Endothelial cell of umbilical vein (primary cell): ENCODE measurements around the gene SLC6A9. TPM values are rescaled to one million over a fixed set of nuclear protein-coding genes. Genes with fewer than 3 reads are reported as not detected.

Source experiments
- BruUV-seq: library from RNA; stranded (reverse); fragments of 400-500 nt; replicated peaks from 2 replicates; lab custom pipeline; 2021; lab: Mats Ljungman, UMichigan
- CTCF ChIA-PET: fragments of 300-600, 350-600 bp; sonication (Branson Sonifier 250); formaldehyde crosslinking; loops from one replicate; lab custom pipeline; 2021; ENCODE audit warnings: antibody characterized with exemption, inconsistent platforms; lab: Charles Lee
- POLR2A ChIA-PET: fragments of 300-600, 350-600 bp; sonication (Branson Sonifier 250); formaldehyde crosslinking; loops from one replicate; lab custom pipeline; 2021; ENCODE audit warnings: antibody characterized with exemption, inconsistent platforms; lab: Charles Lee
- DNase-seq: peaks from one replicate; pipeline ENCODE4 v3.0.0-alpha.2; 2011; ENCODE audit warnings: low read depth, low spot score
- FAIRE-seq: peaks from 2 replicates; lab custom pipeline; 2011; peaks lifted over from hg19 to GRCh38; lab: Jason Lieb, UNC
- H2AFZ ChIP-seq: 2 replicates; pipeline ENCODE4 v1.6.0; 2012; ENCODE audit warnings: low read depth, low read length, control low read depth, inconsistent platforms
- H3K27ac ChIP-seq: 2 replicates; pipeline ENCODE4 v1.5.1; 2011; ENCODE audit warnings: low read depth, mild to moderate bottlenecking, control low read depth, low read length, moderate library complexity; ENCODE audit not compliant: insufficient read depth
- H3K27me3 ChIP-seq, 2 experiments: 2 replicates each; pipeline versions ENCODE4 v1.6.0 to v1.6.1; 2011; ENCODE audit warnings: low read length in 2 of 2, mixed read lengths in 1 of 2; ENCODE audit not compliant: control insufficient read depth in 2 of 2, insufficient read depth in 2 of 2
- H3K36me3 ChIP-seq, 2 experiments: 2 replicates in 1 of 2; 3 replicates in 1 of 2; pipeline ENCODE4 v1.5.1; 2011; ENCODE audit warnings: low read length in 2 of 2, mild to moderate bottlenecking in 1 of 2, moderate library complexity in 1 of 2; ENCODE audit not compliant: control insufficient read depth in 2 of 2, insufficient read depth in 2 of 2; ENCODE audit errors: extremely low read depth in 1 of 2
- H3K4me1 ChIP-seq: 3 replicates; pipeline ENCODE4 v1.5.1; 2011; ENCODE audit warnings: mild to moderate bottlenecking, low read length; ENCODE audit not compliant: control insufficient read depth, insufficient read depth; ENCODE audit errors: extremely low read depth
- H3K4me2 ChIP-seq: 2 replicates; pipeline ENCODE4 v1.6.1; 2011; ENCODE audit warnings: low read length, control low read depth, mixed read lengths; ENCODE audit not compliant: insufficient read depth
- H3K4me3 ChIP-seq, 3 experiments: fragments of 200-600 bp in 1 of 3; sonication (generic), shearing (Covaris generic) in 1 of 3; replicated peaks in 1 of 3; 2 replicates each; pipeline ENCODE4 v1.5.1; 2011 to 2016; ENCODE audit warnings: control low read depth in 3 of 3, low read length in 3 of 3, mild to moderate bottlenecking in 2 of 3, inconsistent platforms in 1 of 3, low read depth in 1 of 3, moderate library complexity in 1 of 3; ENCODE audit not compliant: insufficient read depth in 1 of 3
- H3K79me2 ChIP-seq: 2 replicates; pipeline ENCODE4 v1.6.0; 2012; ENCODE audit warnings: low read length, inconsistent platforms; ENCODE audit not compliant: control insufficient read depth, insufficient read depth
- H3K9ac ChIP-seq: replicated peaks from 2 replicates; pipeline ENCODE3; 2011; ENCODE audit warnings: low read length, control low read depth; ENCODE audit not compliant: insufficient read depth; ENCODE audit errors: extremely low read depth
- H3K9me1 ChIP-seq: replicated peaks from 3 replicates; pipeline ENCODE4 v1.6.0; 2011; ENCODE audit warnings: mild to moderate bottlenecking, low read length; ENCODE audit not compliant: control insufficient read depth, insufficient read depth; ENCODE audit errors: extremely low read depth
- H3K9me3 ChIP-seq: replicated peaks from 2 replicates; pipeline ENCODE4 v1.5.1; 2012; ENCODE audit warnings: low read length, inconsistent platforms; ENCODE audit not compliant: control insufficient read depth, insufficient read depth
- H4K20me1 ChIP-seq: replicated peaks from 2 replicates; pipeline ENCODE3; 2011; ENCODE audit warnings: mild to moderate bottlenecking, low read length; ENCODE audit not compliant: control insufficient read depth, insufficient read depth; ENCODE audit errors: extremely low read depth
- CTCF ChIP-seq, 2 donors: IDR thresholded peaks; 1 replicate in 1 of 2; 2 replicates in 1 of 2; pipeline ENCODE4 v1.5.1; 2011; ENCODE audit warnings: low read length in 2 of 2, mild to moderate bottlenecking in 2 of 2, moderate library complexity in 2 of 2, control low read depth in 1 of 2, inconsistent platforms in 1 of 2, low read depth in 1 of 2; ENCODE audit not compliant: insufficient read depth in 1 of 2; ENCODE audit errors: extremely low read depth in 1 of 2
- EZH2 ChIP-seq: IDR thresholded peaks from 2 replicates; pipeline ENCODE4 v1.6.1; 2012; ENCODE audit warnings: borderline replicate concordance, low read depth, mild to moderate bottlenecking, moderate library complexity, low read length, inconsistent platforms; ENCODE audit not compliant: severe bottlenecking
- FOS ChIP-seq: IDR thresholded peaks from 2 replicates; pipeline ENCODE4 v1.6.1; 2011; ENCODE audit warnings: mild to moderate bottlenecking, low read length, moderate library complexity, borderline replicate concordance; ENCODE audit not compliant: insufficient read depth
- GATA2 ChIP-seq: IDR thresholded peaks from 2 replicates; pipeline ENCODE4 v1.7.0; 2011; ENCODE audit warnings: low read depth, mild to moderate bottlenecking, moderate library complexity, mixed read lengths, low read length; ENCODE audit not compliant: insufficient read length, insufficient read depth
- JUN ChIP-seq: IDR thresholded peaks from 2 replicates; pipeline ENCODE4 v1.6.1; 2011; ENCODE audit warnings: borderline replicate concordance, low read depth; ENCODE audit not compliant: insufficient read length, insufficient read depth
- MYC ChIP-seq: IDR thresholded peaks from one replicate; pipeline ENCODE4 v1.6.1; 2011; ENCODE audit warnings: mild to moderate bottlenecking, low read depth, low read length
- POLR2A ChIP-seq: IDR thresholded peaks from 2 replicates; pipeline ENCODE4 v1.6.1; 2012; ENCODE audit warnings: low read depth, mild to moderate bottlenecking, control low read depth, low read length
- POLR2AphosphoS5 ChIP-seq: IDR thresholded peaks from 2 replicates; pipeline ENCODE4 v1.6.1; 2012; ENCODE audit warnings: low read depth, mild to moderate bottlenecking, control low read depth, low read length, moderate library complexity; ENCODE audit not compliant: insufficient read depth
- dilution Hi-C: fragments of 300-500 bp; cut with MboI; formaldehyde crosslinking; loops from one replicate; pipeline ENCODE4 v1.15.0; 2019; ENCODE audit warnings: low sequenced_read_pairs; ENCODE audit not compliant: extremely low pct_ligation_motif_present
- intact Hi-C: fragments of 100-400 bp; cut with micrococcal nuclease; formaldehyde crosslinking; loops from one replicate; pipeline ENCODE4 v1.10.0; 2022
- polyA plus RNA-seq, 4 experiments: library from polyadenylated mRNA; depleted of rRNA in 3 of 4; stranded (reverse) in 3 of 4; unstranded in 1 of 4; fragments of >200 nt; gene quantifications; 2 replicates each; pipeline versions ENCODE4 v1.2.1 to v1.2.3, GENCODE V29; 2011 to 2012; ENCODE audit warnings: missing spikeins in 1 of 4
- total RNA-seq: library from RNA; stranded (reverse); gene quantifications from 2 replicates; pipeline ENCODE4 v1.2.3, GENCODE V29; 2021
- TF ChIP-seq, protein P1 (sequence below): IDR thresholded peaks from 2 replicates; pipeline ENCODE4 v1.6.1; 2011; ENCODE audit not compliant: insufficient read depth, insufficient read length

The SLC6A9 gene
- total and polyA plus RNA-seq, 2 donors (not counting 3 experiments of a cell fraction or from before 2014, with no cell fraction given) = 0.80 to 1.5 TPM

DNA sequence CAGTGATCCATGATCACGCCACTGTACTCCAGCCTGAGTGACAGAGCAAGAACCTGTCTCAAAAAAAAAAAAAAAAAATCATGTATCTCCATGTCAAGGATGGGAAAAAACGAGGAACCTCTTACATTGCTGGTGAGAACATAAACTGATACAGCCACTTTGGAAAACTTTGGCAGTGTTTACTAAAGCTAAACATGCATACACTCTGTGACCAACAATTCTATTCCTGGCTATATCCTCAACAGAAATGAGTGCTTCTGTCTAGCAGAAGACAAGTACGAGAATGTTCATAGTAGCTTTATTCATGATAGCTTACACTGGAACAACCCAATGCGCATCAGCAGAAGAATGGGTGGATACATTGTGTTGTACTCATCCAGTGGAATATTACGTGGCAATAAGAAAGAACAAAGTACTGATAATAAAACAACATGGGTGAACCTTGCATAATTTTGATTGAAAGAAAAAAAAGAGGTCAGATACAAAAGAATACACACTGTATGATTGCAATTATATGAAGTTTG lies 31.5 kb upstream of the SLC6A9 start:
- FAIRE-seq = no peak
- intact Hi-C loops = no loop called here

More for the DNA sequence above, 31.5 kb upstream of the SLC6A9 start:
- Histone ChIP-seq H3K9ac (no peak overlapping the region), H3K27ac (no peak overlapping the region), H3K9me1 (no peaks in the 10 kb centered on the region), H2AFZ (no peak overlapping the region), H3K4me2 (no peak overlapping the region), H4K20me1 (no peaks in the 10 kb centered on the region), H3K9me3 (no peaks in the 10 kb centered on the region), H3K79me2 (no peaks in the 10 kb centered on the region), H3K4me1 (no peaks in the 10 kb centered on the region), H3K36me3 (no peaks in the 10 kb centered on the region), H3K27me3 (peaks cover 14% of the 10 kb centered on the region in 2 experiments), H3K4me3 (no peak overlapping the region)
- CTCF ChIA-PET = no interaction called here
- dilution Hi-C loops = no loop called here
- no peak for DNase-seq
- BruUV-seq = no TSS peak
- POLR2A ChIA-PET = interaction anchor here (0.7 kb wide), 1 partner anchor 108 kb away, joined by 3 read pairs; no protein-coding TSS in a partner anchor
- no peak for TF ChIP-seq GATA2
- no peak for TF ChIP-seq EZH2
- no peak for TF ChIP-seq POLR2A
- no peak for TF ChIP-seq FOS
- no peak for TF ChIP-seq JUN
- TF ChIP-seq CTCF (IDR thresholded peaks at IDR 0.05; ENCODE audit: extremely low read depth in 1 of 2, insufficient read depth in 1 of 2, low read depth in 1 of 2, low read length in 2 of 2) = no peak
- no peak for TF ChIP-seq MYC
- TF ChIP-seq, protein P1, sequence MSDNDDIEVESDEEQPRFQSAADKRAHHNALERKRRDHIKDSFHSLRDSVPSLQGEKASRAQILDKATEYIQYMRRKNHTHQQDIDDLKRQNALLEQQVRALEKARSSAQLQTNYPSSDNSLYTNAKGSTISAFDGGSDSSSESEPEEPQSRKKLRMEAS = no peak
- no peak for TF ChIP-seq POLR2AphosphoS5
